HG02981 (cell line): ENCODE results near the gene FAM53B.
"Not testable (repeated sequence)": the region's sequence is repeated elsewhere in the genome, so short reads cannot be mapped to it uniquely, and the experiment has no call there.

Source experiments
- ATAC-seq: cut with Tn5 transposase; IDR thresholded peaks from one replicate; pipeline ENCODE4 v1.9.1; 2021; ENCODE audit warnings: mild to moderate bottlenecking, moderate library complexity; ENCODE audit not compliant: unreplicated experiment

FAM53B gene

GRCh38 chr10:124744102-124745050 lies at the start of gene FAM53B:
Gene FAM53B, minus strand, starts transcription at chr10:124744378. Its CDS starts 37,665 bp downstream, at chr10:124706713.
- ATAC-seq, result peak; percentile 70

GRCh38 chr10:124792998-124793352 lies 48.8 kb upstream of the FAM53B start:
- no peak for ATAC-seq

- ATAC-seq, result peak; percentile 89
These were observed 47.6 kb upstream of the FAM53B start, which contains the start of gene EEF1AKMT2 for GRCh38 chr10:124791547-124792348. Gene EEF1AKMT2, minus strand, starts transcription at chr10:124791887. Its CDS starts 54 bp downstream, at chr10:124791833.

- ATAC-seq, result not testable (repeated sequence)
These were observed 38.7 kb upstream of the FAM53B start for GRCh38 chr10:124782900-124783299.

GRCh38 chr10:124768791-124769190 lies 24.6 kb upstream of the FAM53B start:
- ATAC-seq, result no peak

- ATAC-seq, result no peak
These were observed 21.1 kb upstream of the FAM53B start for GRCh38 chr10:124765256-124765655.

- no peak for ATAC-seq
These were observed 19.1 kb upstream of the FAM53B start for GRCh38 chr10:124763267-124763666.

- ATAC-seq, result no peak
These were observed 18.1 kb upstream of the FAM53B start for GRCh38 chr10:124762281-124762680.

GRCh38 chr10:124756156-124756903 lies 12.2 kb upstream of the FAM53B start:
- no peak for ATAC-seq

GRCh38 chr10:124755581-124755980 lies 11.4 kb upstream of the FAM53B start:
- no peak for ATAC-seq

- no peak for ATAC-seq
These were observed 10.0 kb upstream of the FAM53B start for GRCh38 chr10:124754227-124754626.

GRCh38 chr10:124748953-124749645 lies 4.9 kb upstream of the FAM53B start:
- no peak for ATAC-seq

GRCh38 chr10:124748166-124748565 lies 4.0 kb upstream of the FAM53B start:
- no peak for ATAC-seq

GRCh38 chr10:124747745-124748144 lies 3.6 kb upstream of the FAM53B start:
- no peak for ATAC-seq

GRCh38 chr10:124746992-124747391 lies 2.8 kb upstream of the FAM53B start:
- no peak for ATAC-seq

GRCh38 chr10:124746447-124746846 lies 2.3 kb upstream of the FAM53B start:
- not testable (repeated sequence) for ATAC-seq

GRCh38 chr10:124745673-124746072 lies 1.5 kb upstream of the FAM53B start:
- no peak for ATAC-seq

- no peak for ATAC-seq
These were observed 1.1 kb upstream of the FAM53B start for GRCh38 chr10:124745252-124745651.

- peak; percentile 30 for ATAC-seq
These were observed 732 bp downstream of the FAM53B start for GRCh38 chr10:124743191-124744101.
